Measurements from ENCODE around the gene PCARE. TPM values are rescaled to one million over a fixed set of nuclear protein-coding genes. Genes with fewer than 3 reads are reported as not detected.

The PCARE gene
- total and polyA plus RNA-seq, 2 donors (not counting 1 experiment from before 2014, with no cell fraction given), result not detected

- H3K27me3 Mint-ChIP-seq, result peaks cover 9% of the 10 kb centered on the region
- H2AFZ ChIP-seq (ENCODE audit: insufficient read depth, low read depth, low read length, poor library complexity, severe bottlenecking), result no peak overlapping the region
- no peak overlapping the region for H3K4me3 ChIP-seq (ENCODE audit: control extremely low read depth in 1 of 5, extremely low read depth in 1 of 5, insufficient read depth in 1 of 5, low read depth in 2 of 5, low read length in 4 of 5)
- H3K4me3 Mint-ChIP-seq, result no peak overlapping the region
- no peak overlapping the region for H3K4me2 ChIP-seq (replicated peaks; ENCODE audit: low read depth, low read length, poor library complexity, severe bottlenecking)
- POLR2A ChIA-PET, result no interaction called here
- no peaks in the 10 kb centered on the region for H3K36me3 ChIP-seq (replicated peaks in 1 of 2; ENCODE audit: control extremely low read depth in 1 of 2, control insufficient read depth in 1 of 2, extremely low read depth in 1 of 2, insufficient read depth in 2 of 2, low read length in 1 of 2)
- ATAC-seq (ENCODE audit: low read depth) (no peak), DNase-seq (no peak)
- intact Hi-C loops (cut with micrococcal nuclease), result no loop called here
- peaks cover 2% of the 10 kb centered on the region for H3K79me2 ChIP-seq (ENCODE audit: control insufficient read depth, insufficient read depth, low read length)
- peaks cover 0 to 2% (median 0%) of the 10 kb centered on the region in 4 experiments for H3K27me3 ChIP-seq (replicated peaks in 1 of 4; ENCODE audit: control extremely low read depth in 1 of 4, control insufficient read depth in 3 of 4, insufficient read depth in 4 of 4, low read length in 3 of 4)
- H4K20me1 ChIP-seq (ENCODE audit: control insufficient read depth, insufficient read depth, low read length, poor library complexity, severe bottlenecking), result no peaks in the 10 kb centered on the region
- H3K9me3 ChIP-seq (ENCODE audit: control extremely low read depth in 1 of 3, control insufficient read depth in 2 of 3, insufficient read depth in 1 of 3, low read length in 2 of 3), result no peaks in the 10 kb centered on the region
- H3K9ac ChIP-seq (ENCODE audit: low read length), result no peak overlapping the region
- H3K27ac Mint-ChIP-seq, result no peak overlapping the region
- peaks cover 25% of the 10 kb centered on the region for H3K4me1 Mint-ChIP-seq
- TF ChIP-seq EZH2 (IDR thresholded peaks at IDR 0.05; ENCODE audit: borderline replicate concordance, insufficient read depth, low read depth, low read length, poor library complexity, severe bottlenecking), result no peak
- no peak for TF ChIP-seq CTCF (IDR thresholded peaks at IDR 0.05)
- no peaks in the 10 kb centered on the region for H3K9me3 Mint-ChIP-seq (ENCODE audit: insufficient read depth)
- CTCF ChIA-PET, result no interaction called here
- no peak overlapping the region for H3K27ac ChIP-seq (ENCODE audit: low read length in 2 of 2)
- H3K4me1 ChIP-seq (ENCODE audit: control insufficient read depth in 2 of 2, insufficient read depth in 2 of 2, low read length in 2 of 2), result peaks cover 13 to 16% of the 10 kb centered on the region in 2 donors
Measured at GRCh38 chr2:29112379-29112778, 38.1 kb upstream of the PCARE start.

- no peak for ATAC-seq (ENCODE audit: low read depth)
Measured at GRCh38 chr2:29110916-29111535, 36.7 kb upstream of the PCARE start.

More at GRCh38 chr2:29110916-29111535, 36.7 kb upstream of the PCARE start:
- H3K4me2 ChIP-seq (replicated peaks; ENCODE audit: low read depth, low read length, poor library complexity, severe bottlenecking), result no peak overlapping the region
- intact Hi-C loops (cut with micrococcal nuclease), result no loop called here
- no peak overlapping the region for H3K4me3 ChIP-seq (ENCODE audit: control extremely low read depth in 1 of 5, extremely low read depth in 1 of 5, insufficient read depth in 1 of 5, low read depth in 2 of 5, low read length in 4 of 5)
- H4K20me1 ChIP-seq (ENCODE audit: control insufficient read depth, insufficient read depth, low read length, poor library complexity, severe bottlenecking), result no peaks in the 10 kb centered on the region
- TF ChIP-seq CTCF (IDR thresholded peaks at IDR 0.05), result no peak
- TF ChIP-seq EZH2 (IDR thresholded peaks at IDR 0.05; ENCODE audit: borderline replicate concordance, insufficient read depth, low read depth, low read length, poor library complexity, severe bottlenecking), result no peak
- Mint-ChIP-seq H3K4me3 (no peak overlapping the region), H3K27me3 (peaks cover 9% of the 10 kb centered on the region), H3K27ac (no peak overlapping the region), H3K4me1 (peaks cover 15% of the 10 kb centered on the region), H3K9me3 (ENCODE audit: insufficient read depth) (no peaks in the 10 kb centered on the region)
- no peak overlapping the region for H3K27ac ChIP-seq (ENCODE audit: low read length in 2 of 2)
- H3K79me2 ChIP-seq (ENCODE audit: control insufficient read depth, insufficient read depth, low read length), result no peaks in the 10 kb centered on the region
- ChIA-PET POLR2A (no interaction called here), CTCF (no interaction called here)
- 72% methylated on average over 3 of the region's 4 CpGs for WGBS (ENCODE audit: insufficient coverage)
- peaks cover 0 to 2% (median 0%) of the 10 kb centered on the region in 4 experiments for H3K27me3 ChIP-seq (replicated peaks in 1 of 4; ENCODE audit: control extremely low read depth in 1 of 4, control insufficient read depth in 3 of 4, insufficient read depth in 4 of 4, low read length in 3 of 4)
- DNase-seq, result no peak
- H3K9me3 ChIP-seq (ENCODE audit: control extremely low read depth in 1 of 3, control insufficient read depth in 2 of 3, insufficient read depth in 1 of 3, low read length in 2 of 3), result no peaks in the 10 kb centered on the region
- no peak overlapping the region for H2AFZ ChIP-seq (ENCODE audit: insufficient read depth, low read depth, low read length, poor library complexity, severe bottlenecking)
- peaks cover 9% of the 10 kb centered on the region in 2 donors for H3K4me1 ChIP-seq (ENCODE audit: control insufficient read depth in 2 of 2, insufficient read depth in 2 of 2, low read length in 2 of 2)
- no peaks in the 10 kb centered on the region for H3K36me3 ChIP-seq (replicated peaks in 1 of 2; ENCODE audit: control extremely low read depth in 1 of 2, control insufficient read depth in 1 of 2, extremely low read depth in 1 of 2, insufficient read depth in 2 of 2, low read length in 1 of 2)
- H3K9ac ChIP-seq (ENCODE audit: low read length), result no peak overlapping the region

Data from B cell (primary cell).